Progenitor cell of endocrine pancreas (in vitro differentiated cells): Measurements from ENCODE around the gene ABCG4. TPM values are rescaled to one million over a fixed set of nuclear protein-coding genes. Genes with fewer than 3 reads are reported as not detected.
"Not testable (repeated sequence)": the region's sequence is repeated elsewhere in the genome, so short reads cannot be mapped to it uniquely, and the experiment has no call there.

Experiments used
- DNase-seq: peaks from one replicate; pipeline ENCODE4 v3.0.0; 2021; ENCODE audit warnings: low spot score; ENCODE audit not compliant: unreplicated experiment
- H3K27ac Mint-ChIP-seq: 2 replicates; pipeline ENCODE4 v1.8.0; 2021; ENCODE audit warnings: mild to moderate bottlenecking, moderate library complexity, mixed read lengths
- H3K27me3 Mint-ChIP-seq: 2 replicates; pipeline ENCODE4 v1.8.0; 2021; ENCODE audit warnings: mixed read lengths
- H3K36me3 Mint-ChIP-seq: 2 replicates; pipeline ENCODE4 v1.8.0; 2022; ENCODE audit warnings: mixed read lengths; ENCODE audit not compliant: insufficient read depth
- H3K4me1 Mint-ChIP-seq: 2 replicates; pipeline ENCODE4 v1.8.0; 2021; ENCODE audit warnings: low read depth, mixed read lengths
- H3K4me3 Mint-ChIP-seq: 2 replicates; pipeline ENCODE4 v1.8.0; 2021; ENCODE audit warnings: low read depth, mild to moderate bottlenecking, moderate library complexity, mixed read lengths
- H3K9me3 Mint-ChIP-seq: 2 replicates; pipeline ENCODE4 v1.8.0; 2021; ENCODE audit warnings: low read depth, mixed read lengths
- total RNA-seq: library from RNA; stranded (reverse); gene quantifications from 2 replicates; pipeline ENCODE4 v1.2.1, GENCODE V29; 2021
- TF ChIP-seq, protein P1 (sequence below): fragments of 200-600 bp; sonication (generic); IDR thresholded peaks from one replicate; pipeline ENCODE4 v1.5.0; 2021; ENCODE audit warnings: antibody characterized with exemption, mild to moderate bottlenecking; ENCODE audit not compliant: unreplicated experiment

The ABCG4 gene
- total RNA-seq, 1 donor from 2014 or later = 0.53 TPM

DNA sequence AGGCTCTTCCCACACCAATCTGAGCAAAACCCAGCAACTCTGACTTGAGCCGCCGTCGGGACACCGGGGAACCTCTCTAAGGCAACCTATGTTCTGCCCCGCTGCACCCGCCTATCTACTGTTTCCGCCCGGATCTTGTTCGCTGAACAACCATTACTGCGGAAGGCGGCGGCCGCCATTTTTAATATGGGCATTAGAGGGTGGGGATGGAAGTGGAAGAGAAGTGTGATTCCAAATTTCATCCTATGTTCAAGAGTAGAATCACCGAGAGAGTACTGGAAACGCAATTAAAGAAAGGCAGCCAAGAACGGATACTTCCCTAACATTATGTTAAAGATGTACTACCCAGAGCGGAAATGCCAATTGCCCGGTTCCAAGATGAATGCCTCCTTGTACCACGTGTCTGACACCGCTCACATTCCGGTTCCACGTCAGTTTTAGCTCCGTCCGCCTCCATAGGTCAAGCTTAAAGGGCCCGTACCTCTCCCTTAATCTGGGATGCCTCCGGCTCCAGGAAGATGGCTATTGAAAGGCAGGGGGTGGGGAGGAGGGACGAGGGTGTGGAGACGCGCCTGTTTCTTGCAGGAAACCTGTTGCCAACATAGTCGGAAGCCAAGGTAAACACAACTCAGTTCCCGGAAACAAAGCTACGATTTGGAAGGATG lies 47.0 kb upstream of the ABCG4 start, which contains the start of gene DPAGT1:
TSS of gene DPAGT1 (minus strand) at position 95 of the 665 bp plus-strand sequence. CDS start 198 bp downstream, outside the sequence.
- Mint-ChIP-seq H3K4me3 (peak within 1 kb of the TSS; percentile 78), H3K36me3 (peaks cover 13% of the 10 kb centered on the region), H3K4me1 (peaks cover 19% of the 10 kb centered on the region), H3K9me3 (no peaks in the 10 kb centered on the region), H3K27me3 (no peaks in the 10 kb centered on the region), H3K27ac (peak within 1 kb of the TSS; percentile 99)
- TF ChIP-seq, protein P1, sequence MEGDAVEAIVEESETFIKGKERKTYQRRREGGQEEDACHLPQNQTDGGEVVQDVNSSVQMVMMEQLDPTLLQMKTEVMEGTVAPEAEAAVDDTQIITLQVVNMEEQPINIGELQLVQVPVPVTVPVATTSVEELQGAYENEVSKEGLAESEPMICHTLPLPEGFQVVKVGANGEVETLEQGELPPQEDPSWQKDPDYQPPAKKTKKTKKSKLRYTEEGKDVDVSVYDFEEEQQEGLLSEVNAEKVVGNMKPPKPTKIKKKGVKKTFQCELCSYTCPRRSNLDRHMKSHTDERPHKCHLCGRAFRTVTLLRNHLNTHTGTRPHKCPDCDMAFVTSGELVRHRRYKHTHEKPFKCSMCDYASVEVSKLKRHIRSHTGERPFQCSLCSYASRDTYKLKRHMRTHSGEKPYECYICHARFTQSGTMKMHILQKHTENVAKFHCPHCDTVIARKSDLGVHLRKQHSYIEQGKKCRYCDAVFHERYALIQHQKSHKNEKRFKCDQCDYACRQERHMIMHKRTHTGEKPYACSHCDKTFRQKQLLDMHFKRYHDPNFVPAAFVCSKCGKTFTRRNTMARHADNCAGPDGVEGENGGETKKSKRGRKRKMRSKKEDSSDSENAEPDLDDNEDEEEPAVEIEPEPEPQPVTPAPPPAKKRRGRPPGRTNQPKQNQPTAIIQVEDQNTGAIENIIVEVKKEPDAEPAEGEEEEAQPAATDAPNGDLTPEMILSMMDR = no peak
- peak; percentile 61 for DNase-seq

GRCh38 chr11:119103161-119103664 lies 45.6 kb upstream of the ABCG4 start:
- peak overlapping the region; percentile 99 for H3K27ac Mint-ChIP-seq
- H3K36me3 Mint-ChIP-seq, DNase-seq, H3K9me3 Mint-ChIP-seq, H3K27me3 Mint-ChIP-seq: not testable (repeated sequence)
- peaks cover 19% of the 10 kb centered on the region for H3K4me1 Mint-ChIP-seq
- H3K4me3 Mint-ChIP-seq = peak overlapping the region; percentile 78

DNA sequence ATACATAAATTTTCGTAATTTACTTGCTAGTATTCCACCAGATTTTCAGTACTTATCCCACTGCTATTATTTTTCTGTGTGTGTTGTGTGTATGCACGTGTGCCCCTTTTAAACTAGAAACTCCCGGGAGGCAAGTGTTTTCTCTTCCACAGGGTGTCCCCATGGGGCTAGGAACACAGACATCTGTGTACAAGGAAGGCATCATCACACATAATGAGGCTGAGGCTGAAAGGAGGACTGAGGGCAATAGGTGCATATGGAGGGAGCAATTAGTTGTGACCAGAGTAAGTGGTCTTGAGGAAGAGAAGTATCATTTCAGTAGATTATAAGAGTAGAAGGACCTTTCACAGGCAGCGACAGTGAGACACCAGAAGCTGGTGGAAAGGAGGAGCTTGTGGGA lies 45.1 kb upstream of the ABCG4 start:
- peaks cover under 1% of the 10 kb centered on the region for H3K36me3 Mint-ChIP-seq
- H3K4me3 Mint-ChIP-seq = peak overlapping the region; percentile 27
- H3K4me1 Mint-ChIP-seq = peaks cover 21% of the 10 kb centered on the region

DNA sequence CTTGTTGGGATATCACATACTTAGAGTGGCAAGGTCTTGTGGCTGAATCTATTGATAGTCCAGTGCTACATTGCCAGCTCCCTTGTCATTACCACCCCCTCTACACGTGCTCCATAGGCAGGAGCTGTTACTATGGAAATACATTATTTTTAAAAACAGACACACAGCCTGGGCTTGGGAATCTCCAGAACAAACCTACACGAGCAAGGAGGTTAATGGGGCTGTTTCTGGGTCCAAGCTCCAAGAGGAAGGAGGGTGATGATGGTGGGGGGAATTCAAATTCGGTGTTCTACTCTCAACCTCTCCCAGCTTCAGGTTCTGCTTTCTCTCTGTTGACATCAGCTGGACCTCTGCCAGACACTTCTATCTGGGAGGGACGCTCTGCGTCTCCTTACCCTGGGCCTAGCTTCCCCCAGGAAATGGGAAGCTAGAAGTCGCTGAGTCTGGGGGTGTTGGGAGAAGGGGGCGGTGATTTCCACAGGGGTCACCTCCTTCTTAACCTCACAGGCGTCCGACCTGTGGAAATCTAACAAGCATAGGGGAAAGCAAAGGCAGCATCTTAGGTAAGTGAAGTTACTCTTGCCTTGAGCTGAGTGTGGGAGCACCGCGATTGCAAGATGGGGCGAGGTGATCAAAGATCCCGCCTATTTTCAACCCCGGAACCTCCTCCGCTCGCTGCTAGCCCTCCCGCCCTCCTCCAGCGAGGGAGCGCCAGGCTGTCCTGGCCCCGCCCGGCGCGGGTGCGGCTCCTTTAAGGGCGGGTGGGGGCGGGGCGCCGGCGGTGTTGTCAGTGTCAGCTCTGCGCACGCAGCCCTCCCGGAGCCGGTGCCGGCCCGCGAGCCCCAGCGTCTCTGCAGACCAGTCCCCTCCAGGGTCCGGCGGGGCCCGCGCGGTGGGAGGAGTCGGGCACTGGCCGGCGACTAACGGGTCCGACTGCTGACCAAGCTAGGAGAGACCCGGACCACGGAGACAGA lies 42.0 kb upstream of the ABCG4 start, which contains the start of gene C2CD2L:
TSS of gene C2CD2L (plus strand) at position 781 of the 974 bp plus-strand sequence. CDS start 398 bp downstream, outside the sequence.
- peaks cover 15% of the 10 kb centered on the region for H3K27me3 Mint-ChIP-seq
- H3K27ac Mint-ChIP-seq = peak within 1 kb of the TSS; percentile 78
- H3K36me3 Mint-ChIP-seq = no peaks in the 10 kb centered on the region
- H3K4me1 Mint-ChIP-seq = peaks cover 9% of the 10 kb centered on the region
- H3K4me3 Mint-ChIP-seq = peak within 1 kb of the TSS; percentile 76
- peak; percentile 63 for DNase-seq
- H3K9me3 Mint-ChIP-seq = no peaks in the 10 kb centered on the region
- TF ChIP-seq, protein P1 = no peak

More for the DNA sequence above, 45.1 kb upstream of the ABCG4 start:
- Mint-ChIP-seq H3K27me3 (peaks cover 9% of the 10 kb centered on the region), H3K9me3 (no peaks in the 10 kb centered on the region), H3K27ac (no peak overlapping the region)
- TF ChIP-seq, protein P1 = no peak
- DNase-seq = no peak

- H3K4me1 Mint-ChIP-seq = peaks cover 4% of the 10 kb centered on the region
- TF ChIP-seq, protein P1 = no peak
- no peak for DNase-seq
- no peak overlapping the region for H3K27ac Mint-ChIP-seq
- no peaks in the 10 kb centered on the region for H3K9me3 Mint-ChIP-seq
- H3K27me3 Mint-ChIP-seq = peaks cover 15% of the 10 kb centered on the region
- no peaks in the 10 kb centered on the region for H3K36me3 Mint-ChIP-seq
- peak overlapping the region; percentile 76 for H3K4me3 Mint-ChIP-seq
Observed at GRCh38 chr11:119107538-119108145, 41.2 kb upstream of the ABCG4 start.
